ENCODE measurements around the gene EVA1B. TPM values are rescaled to one million over a fixed set of nuclear protein-coding genes. Genes with fewer than 3 reads are reported as not detected.

EVA1B gene
- total RNA-seq, 2 donors from 2014 or later, result 67.1 to 78.7 TPM

- intact Hi-C loops (cut with DNase I), result no loop called here
These were observed 35.2 kb upstream of the EVA1B start for GRCh38 chr1:36358514-36359084.

GRCh38 chr1:36355811-36356210 lies 32.4 kb upstream of the EVA1B start:
- Histone ChIP-seq H3K27me3 (replicated peaks; ENCODE audit: insufficient read depth) (no peaks in the 10 kb centered on the region), H3K27ac (no peak overlapping the region), H3K4me3 (no peak overlapping the region), H3K4me1 (replicated peaks) (no peaks in the 10 kb centered on the region), H3K36me3 (peaks cover 8 to 22% of the 10 kb centered on the region in 2 donors), H3K9me3 (no peaks in the 10 kb centered on the region)
- no peak for DNase-seq (ENCODE audit: low spot score)
- TF ChIP-seq POLR2AphosphoS5 (IDR thresholded peaks at IDR 0.05) (no peak), CTCF (IDR thresholded peaks at IDR 0.05) (no peak), POLR2A (IDR thresholded peaks at IDR 0.05) (no peak)
- WGBS, result 74% methylated on average over 4 of the region's 4 CpGs
- intact Hi-C loops (cut with DNase I), result no loop called here

More at GRCh38 chr1:36358514-36359084, 35.2 kb upstream of the EVA1B start:
- H3K27ac ChIP-seq, result no peak overlapping the region
- no peak overlapping the region for H3K4me3 ChIP-seq
- H3K36me3 ChIP-seq, result peaks cover 8 to 17% of the 10 kb centered on the region in 2 donors
- 91% methylated on average over 13 of the region's 13 CpGs for WGBS
- no peaks in the 10 kb centered on the region for H3K9me3 ChIP-seq
- H3K4me1 ChIP-seq (replicated peaks), result no peaks in the 10 kb centered on the region
- no peak for TF ChIP-seq CTCF (IDR thresholded peaks at IDR 0.05)
- TF ChIP-seq POLR2A (IDR thresholded peaks at IDR 0.05), result no peak
- no peak for TF ChIP-seq POLR2AphosphoS5 (IDR thresholded peaks at IDR 0.05)
- H3K27me3 ChIP-seq (replicated peaks; ENCODE audit: insufficient read depth), result no peaks in the 10 kb centered on the region
- DNase-seq (ENCODE audit: low spot score), result no peak

- intact Hi-C loops (cut with DNase I), result no loop called here
- TF ChIP-seq POLR2AphosphoS5 (IDR thresholded peaks at IDR 0.05), result no peak
- TF ChIP-seq CTCF (IDR thresholded peaks at IDR 0.05), result no peak
- no peak for TF ChIP-seq POLR2A (IDR thresholded peaks at IDR 0.05)
- no peak overlapping the region for H3K27ac ChIP-seq
- no peaks in the 10 kb centered on the region for H3K9me3 ChIP-seq
- no peaks in the 10 kb centered on the region for H3K27me3 ChIP-seq (replicated peaks; ENCODE audit: insufficient read depth)
- no peaks in the 10 kb centered on the region for H3K4me1 ChIP-seq (replicated peaks)
- 95% methylated on average over 11 of the region's 11 CpGs for WGBS
- H3K4me3 ChIP-seq, result no peak overlapping the region
- no peak for DNase-seq (ENCODE audit: low spot score)
- peaks cover 8 to 22% of the 10 kb centered on the region in 2 donors for H3K36me3 ChIP-seq
These were observed 31.0 kb upstream of the EVA1B start for GRCh38 chr1:36354486-36354885.

GRCh38 chr1:36352910-36353878 lies 29.7 kb upstream of the EVA1B start:
- Histone ChIP-seq H3K27me3 (replicated peaks; ENCODE audit: insufficient read depth) (no peaks in the 10 kb centered on the region), H3K4me3 (no peak overlapping the region), H3K9me3 (no peaks in the 10 kb centered on the region), H3K27ac (no peak overlapping the region), H3K4me1 (replicated peaks) (no peaks in the 10 kb centered on the region), H3K36me3 (peaks cover 11 to 22% of the 10 kb centered on the region in 2 donors)
- WGBS, result 84% methylated on average over 15 of the region's 15 CpGs
- TF ChIP-seq POLR2A (IDR thresholded peaks at IDR 0.05) (no peak), CTCF (IDR thresholded peaks at IDR 0.05) (no peak), POLR2AphosphoS5 (IDR thresholded peaks at IDR 0.05) (no peak)
- DNase-seq (ENCODE audit: low spot score), result no peak
- intact Hi-C loops (cut with DNase I), result no loop called here
